Renal cortical epithelial cell (primary cell): Measurements from ENCODE around the gene ARHGAP32. TPM values are rescaled to one million over a fixed set of nuclear protein-coding genes. Genes with fewer than 3 reads are reported as not detected.

Source experiments
- DNase-seq: peaks from one replicate; pipeline ENCODE4 v3.0.0-alpha.2; 2011; ENCODE audit warnings: low read depth
- total RNA-seq: library from RNA; depleted of rRNA; stranded (reverse); fragments of >200 nt; gene quantifications from 2 replicates; pipeline ENCODE4 v1.2.3, GENCODE V29; 2014

Gene ARHGAP32
- 10.9 and 18.9 TPM in 2 replicates for total RNA-seq

DNA sequence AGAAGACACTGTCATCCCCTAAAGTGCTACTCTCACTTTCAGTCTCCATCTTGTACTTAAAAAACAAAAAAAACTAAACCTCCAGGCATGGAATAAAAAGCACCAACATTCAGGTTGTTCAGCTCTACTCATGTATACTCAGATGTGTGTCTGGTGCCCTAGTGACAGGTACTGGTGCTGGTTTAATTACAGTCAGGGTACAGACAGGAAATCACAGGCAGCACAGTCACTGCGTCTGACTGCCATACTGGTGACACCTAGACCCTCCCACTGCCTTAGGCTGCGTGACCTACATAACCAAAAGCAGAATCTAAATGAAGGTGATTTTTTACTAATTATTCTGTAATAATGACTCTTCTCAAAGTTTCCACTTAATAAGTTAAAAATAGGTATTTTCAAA, at the start of gene ARHGAP32:
Gene ARHGAP32, minus strand, starts transcription at position 176 of the 400 bp plus-strand sequence. Its CDS starts 127 bp downstream, at position 49.
- peak; percentile 70 for DNase-seq

DNA sequence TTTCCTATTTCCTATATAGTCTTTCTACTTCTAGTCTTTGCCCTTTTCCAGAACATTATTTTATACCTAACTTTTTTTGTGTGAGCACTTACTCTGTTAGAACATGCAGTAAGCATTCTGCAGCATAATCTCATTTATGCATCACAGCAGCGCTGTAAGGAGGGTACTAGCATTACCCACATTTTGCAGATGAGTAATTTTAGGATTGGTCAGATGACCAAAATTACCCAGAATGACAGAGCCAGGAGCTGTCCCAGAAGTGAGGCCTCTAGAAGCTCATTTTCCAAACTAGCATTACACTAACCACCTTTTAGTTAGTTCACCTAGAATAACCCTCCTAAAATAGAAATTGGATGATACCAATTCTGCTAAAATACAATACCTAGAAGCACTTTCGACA, 47.1 kb upstream of the ARHGAP32 start:
- DNase-seq, result no peak

DNA sequence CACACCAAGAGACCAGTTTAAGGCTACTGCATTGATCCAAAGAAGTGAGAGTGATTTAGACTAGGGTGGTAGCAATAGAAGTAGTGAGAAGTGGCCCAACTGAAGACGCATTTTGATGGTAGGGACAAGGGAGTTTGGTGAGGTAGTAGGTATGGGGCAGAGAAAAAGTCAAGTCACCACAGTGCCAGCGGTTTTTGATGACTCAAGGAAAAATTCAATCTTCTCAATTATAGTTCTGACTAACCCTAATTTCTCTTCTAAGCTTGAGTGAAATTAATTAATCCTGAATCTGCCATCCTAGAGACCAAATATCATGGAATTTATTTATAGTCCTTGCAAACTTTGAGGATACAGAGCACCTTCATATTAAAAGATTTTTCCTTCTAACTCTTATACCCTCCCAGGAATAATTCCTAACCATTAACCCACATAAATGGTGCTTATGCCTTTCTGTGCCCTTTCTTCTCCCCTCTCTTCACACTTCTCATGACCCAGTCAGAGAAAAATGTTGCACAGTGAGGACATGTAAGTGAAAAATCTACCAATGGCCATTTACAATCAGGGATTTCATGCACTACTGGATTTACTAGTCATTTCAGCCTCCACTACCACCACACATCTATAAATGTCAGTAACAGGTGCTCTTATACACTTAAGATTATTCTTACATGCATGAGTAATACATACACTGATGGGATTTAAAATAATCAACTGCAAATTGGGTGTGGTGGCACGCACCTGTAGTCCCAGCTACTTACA, 45.9 kb upstream of the ARHGAP32 start:
- DNase-seq, result peak; percentile 74

DNA sequence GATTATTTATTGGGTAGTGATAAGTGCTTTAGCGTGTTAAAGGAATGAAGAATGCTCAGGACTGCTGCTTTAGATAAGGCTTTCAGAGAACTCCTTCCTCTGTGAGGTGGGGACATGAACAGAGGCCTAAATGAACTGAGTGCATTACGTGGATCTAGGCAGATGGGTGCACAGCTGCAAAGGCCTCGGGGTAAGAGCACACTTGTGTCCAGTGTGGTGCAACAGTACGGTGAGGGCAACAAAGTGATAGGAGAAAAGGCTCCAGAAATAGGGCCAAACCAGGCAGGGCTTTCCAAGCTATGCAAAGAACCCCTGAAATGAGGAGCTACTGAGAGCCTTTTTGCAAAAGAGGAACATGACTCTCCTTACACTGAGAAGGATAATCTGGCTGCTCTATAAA, 45.3 kb upstream of the ARHGAP32 start:
- no peak for DNase-seq

DNA sequence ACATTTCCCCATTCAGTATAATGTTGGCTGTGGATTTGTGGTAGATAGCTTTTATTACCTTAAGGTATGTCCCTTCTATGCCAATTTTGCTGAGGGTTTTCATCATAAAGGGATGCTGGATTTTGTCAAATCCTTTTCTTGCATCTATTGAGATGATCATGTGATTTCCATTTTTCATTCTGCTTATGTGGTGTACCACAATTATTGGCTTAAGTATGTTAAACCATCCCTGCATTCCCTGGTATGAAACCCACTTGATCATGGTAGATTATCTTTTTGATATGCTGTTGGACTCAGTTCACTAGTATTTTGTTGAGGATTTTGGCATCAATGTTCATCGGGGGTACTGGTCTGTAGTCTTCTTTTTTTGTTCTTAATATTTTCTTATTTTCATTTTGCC, 44.7 kb upstream of the ARHGAP32 start:
- DNase-seq, result no peak

DNA sequence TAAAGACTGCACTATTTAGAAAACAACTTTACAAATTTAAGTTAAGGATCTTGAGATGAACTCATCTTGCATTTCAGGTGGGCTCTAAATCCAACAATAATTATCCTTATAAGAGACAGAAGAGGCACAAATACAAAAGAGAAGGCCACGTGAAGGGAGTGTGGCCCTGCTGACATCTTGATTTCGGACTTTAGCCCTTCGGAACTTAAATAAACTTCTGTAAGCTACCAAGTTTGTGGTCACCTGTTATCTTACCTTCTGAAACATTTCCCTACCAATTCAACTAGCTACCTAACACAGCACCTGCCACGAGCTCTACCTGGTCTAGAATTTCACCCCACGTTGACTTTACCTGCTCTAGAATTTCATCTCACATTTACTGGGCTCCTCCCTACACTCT, 42.9 kb upstream of the ARHGAP32 start:
- DNase-seq, result no peak

DNA sequence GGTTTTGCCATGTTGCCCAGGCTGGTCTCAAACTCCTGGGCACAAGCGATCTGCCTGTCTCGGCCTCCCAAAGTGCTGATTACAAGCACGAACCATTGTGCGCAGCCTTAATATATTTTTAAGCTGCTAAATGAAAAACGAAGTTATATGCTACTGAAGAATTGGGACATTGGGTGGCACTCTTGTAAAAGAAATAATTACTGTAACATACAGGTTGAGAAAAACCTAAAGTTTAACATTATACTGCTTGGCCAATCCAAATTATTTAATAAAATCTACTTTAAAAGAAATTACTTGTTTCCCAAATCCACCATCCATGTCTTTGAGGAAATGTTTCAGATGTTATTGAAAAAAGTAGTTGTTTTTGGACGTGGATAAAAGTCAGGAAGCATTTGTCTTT, 37.9 kb upstream of the ARHGAP32 start:
- DNase-seq, result peak; percentile 15

DNA sequence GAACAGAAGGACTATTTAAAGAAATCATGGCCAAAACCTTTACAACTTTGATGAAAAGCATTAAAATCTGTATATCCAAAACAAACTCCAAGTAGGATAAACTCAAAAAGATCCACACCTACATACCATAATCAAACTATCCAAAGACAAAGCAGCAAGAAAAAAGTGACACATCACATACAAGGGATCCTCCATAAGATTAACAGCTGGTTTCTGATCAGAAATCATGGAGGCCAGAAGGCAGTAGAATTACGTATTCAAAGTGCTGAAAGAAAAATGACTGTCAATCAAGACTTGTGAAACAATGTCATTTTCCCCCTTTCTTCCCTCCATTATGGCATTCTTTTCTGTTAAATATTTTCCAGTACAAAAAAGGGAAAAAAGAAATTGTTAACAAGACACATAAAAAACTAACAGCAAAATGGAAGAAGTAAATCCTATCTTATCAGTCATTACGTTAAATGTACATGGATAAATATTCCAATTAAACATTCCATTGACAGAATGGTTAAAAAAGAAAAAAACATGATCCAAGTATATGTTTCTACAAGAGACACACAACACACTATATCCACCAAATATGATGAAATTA, 34.2 kb upstream of the ARHGAP32 start:
- DNase-seq, result no peak

DNA sequence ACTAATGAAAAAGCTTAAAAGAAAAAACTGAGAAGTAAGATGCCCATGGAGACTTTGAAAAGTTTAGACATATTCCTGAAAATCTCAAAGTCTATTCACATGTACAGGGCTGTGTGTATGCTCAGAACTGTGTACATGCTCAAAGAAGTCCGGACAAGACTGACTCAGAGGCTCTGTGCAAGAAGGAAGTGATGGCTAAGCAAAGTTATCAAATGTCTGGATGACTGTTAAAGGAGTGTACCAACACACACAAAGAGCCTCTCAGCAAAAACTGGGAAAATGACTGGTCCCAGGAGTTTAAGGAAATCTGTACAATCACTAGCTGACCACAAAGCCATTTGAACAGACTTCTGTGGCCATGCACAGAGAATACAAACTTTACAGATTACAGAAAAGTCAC, 33.1 kb upstream of the ARHGAP32 start:
- DNase-seq, result peak; percentile 26

DNA sequence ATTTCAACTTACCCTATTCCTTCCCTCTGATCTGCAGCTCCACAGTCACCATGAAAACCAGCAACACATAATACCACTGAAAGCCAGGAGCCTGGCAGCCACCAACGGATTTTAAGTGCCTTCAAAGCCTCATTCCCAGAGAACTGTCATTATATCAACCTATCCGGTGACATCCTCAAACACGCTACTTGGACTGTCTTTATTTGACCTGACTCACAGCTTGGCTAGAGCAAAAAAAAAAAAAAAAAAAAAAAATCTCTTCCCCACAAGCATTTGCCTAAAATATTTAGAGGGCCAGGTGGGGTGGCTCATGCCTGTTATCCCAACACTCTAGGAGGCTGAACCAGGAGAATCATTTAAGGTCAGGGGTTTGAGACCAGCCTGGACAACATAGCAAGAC, 32.4 kb upstream of the ARHGAP32 start:
- no peak for DNase-seq

DNA sequence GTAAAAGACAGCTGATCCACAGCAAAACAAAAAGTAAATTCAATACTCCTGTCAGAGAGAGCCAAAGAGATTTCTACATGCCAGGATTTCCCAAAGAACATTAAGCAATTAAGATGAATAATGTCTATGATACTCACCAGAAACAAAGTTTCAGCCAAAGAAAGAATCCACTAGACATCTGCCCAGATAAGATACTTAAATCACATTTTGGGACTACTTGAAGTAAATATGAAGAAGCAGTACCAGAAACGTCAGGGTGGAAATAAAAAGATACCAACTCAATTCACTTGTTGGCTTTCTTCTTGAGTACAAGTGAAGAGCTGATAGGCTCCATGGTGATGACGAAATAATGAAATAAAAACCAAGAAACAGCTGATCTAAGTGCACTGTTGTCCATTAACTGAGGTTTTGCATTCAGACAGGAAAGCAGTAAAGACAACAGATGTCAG, 31.6 kb upstream of the ARHGAP32 start:
- DNase-seq, result peak; percentile 34

DNA sequence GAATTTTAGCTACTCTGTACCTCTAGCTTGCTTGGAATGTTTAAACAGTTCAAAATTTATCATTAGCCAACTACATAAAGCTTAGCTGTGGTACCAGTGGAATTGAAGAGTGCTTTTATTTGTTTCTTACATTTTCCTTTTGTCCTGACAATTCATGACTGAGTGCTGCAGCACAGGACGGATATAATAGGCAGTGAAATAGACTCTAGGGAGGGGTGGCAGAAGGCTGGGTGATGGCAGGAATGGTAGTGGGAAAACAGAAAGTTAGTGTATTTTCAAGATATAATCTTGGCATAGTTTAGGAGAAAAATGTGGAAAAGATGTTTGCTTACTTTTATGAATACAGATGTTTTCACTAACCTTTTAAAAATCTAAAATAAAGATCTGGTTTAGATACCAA, 31.1 kb upstream of the ARHGAP32 start:
- no peak for DNase-seq

DNA sequence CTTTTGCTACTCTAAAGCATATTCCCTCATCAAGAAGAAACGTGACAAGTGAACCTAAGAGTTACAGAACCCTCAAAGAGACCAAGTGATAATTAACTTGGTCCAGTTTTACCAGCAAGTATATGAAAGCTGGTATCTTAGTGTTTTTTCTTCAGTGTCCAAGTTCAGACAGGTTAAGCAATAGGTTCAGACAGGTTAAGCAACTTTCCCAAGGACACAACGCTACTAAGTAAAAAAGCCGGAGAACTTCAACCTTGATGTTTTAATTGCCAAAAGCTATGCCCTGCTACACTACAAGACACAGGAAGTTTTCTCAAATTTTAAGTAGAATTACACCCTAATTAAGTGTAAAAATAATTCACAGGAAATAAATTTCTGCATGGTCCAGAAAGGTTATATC, 30.0 kb upstream of the ARHGAP32 start:
- no peak for DNase-seq

DNA sequence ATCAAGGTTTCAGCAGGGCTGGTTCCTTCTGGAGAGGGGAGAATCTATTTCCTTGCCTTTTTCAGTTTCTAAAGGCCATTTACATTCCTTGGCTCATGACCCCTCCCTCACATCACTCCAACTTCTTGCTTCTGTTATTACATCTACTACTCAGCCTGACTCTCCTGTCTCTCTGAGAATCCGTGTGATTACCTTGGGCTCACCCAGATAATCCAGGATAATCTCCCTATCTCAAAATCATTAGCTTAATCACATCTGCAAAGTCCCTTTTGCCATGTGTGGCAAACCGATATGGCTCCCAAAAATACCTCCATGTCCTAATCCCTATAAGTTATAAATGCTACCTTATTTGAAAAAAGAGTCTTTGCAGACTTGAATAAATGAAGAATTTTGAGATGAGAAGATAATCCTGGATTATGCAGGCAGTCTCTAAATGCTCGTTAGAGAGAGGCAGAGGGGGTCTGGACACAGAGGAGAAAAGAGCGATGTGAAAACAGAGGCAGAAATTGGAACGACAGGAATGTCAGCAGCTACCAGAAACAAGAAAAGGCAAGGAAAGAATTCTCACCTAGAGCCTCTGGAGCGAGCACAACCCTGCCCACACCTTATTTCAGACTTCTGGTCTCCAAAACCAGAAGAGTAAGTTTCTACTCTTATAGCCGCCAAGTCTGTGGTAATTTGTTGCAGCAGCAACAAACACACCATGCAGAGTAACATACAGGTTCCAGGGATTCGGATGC, 23.6 kb upstream of the ARHGAP32 start:
- no peak for DNase-seq

DNA sequence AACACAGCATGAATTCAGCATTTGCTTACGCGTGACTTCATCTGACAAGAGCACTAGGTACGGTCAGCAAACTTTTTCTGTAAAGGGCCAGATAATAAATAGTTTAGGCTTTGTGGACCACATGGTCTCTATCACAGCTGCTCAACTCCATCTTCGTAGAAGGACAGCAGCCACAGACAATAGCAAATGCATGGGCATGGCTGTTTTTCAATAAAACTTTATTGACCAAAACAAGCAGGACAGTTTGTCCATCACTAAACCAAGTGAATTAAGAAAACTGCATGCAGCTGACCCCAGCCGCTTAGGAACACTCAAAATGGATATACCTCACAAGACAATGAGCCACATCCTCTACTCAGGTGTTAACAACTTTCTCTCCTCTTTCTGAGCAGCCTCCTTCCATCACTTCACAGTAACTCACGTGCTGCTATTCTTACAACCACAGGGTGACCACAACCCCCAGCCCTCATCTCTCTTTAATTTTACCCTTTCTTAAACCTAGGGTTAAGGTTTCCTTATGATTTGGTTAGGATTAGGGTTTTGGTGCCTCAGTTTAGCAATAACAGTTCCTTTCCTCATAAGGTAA, 22.7 kb upstream of the ARHGAP32 start:
- DNase-seq, result no peak

DNA sequence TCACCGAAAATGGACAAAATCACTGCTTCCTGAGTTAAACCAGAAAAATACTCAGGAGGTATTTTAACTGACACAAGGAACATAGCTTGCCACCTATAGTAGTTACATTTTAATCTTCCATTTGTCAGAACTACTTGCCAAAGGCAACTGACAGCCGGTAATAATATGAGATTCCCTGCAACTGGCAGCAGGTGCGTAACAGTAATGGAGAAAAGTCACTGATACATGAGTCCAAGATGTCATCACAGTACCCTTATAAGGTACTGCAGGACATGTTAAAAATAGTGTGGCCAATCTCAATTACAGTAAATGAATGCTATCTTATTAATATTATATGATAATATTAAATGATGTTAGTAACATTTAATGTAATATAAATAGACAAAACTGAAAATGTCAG, 21.1 kb upstream of the ARHGAP32 start:
- no peak for DNase-seq

DNA sequence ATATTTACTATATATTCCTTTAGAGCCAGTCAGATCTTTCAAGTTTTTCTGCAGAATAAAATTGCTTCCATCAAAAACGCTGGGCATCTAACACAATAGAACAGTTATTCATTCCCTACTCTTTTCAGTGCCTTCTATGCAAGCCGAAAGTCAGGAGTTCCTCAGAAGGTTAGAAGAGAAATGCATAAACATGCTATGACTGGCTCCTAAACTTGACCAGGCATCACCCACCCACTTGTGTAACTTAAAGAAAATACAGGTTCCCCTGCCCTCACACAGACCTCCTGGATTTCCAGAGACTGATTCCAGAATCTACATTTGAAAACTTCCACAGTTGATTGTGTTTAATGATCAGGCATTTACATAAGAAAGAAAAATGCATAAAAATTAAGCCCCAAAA, 19.3 kb upstream of the ARHGAP32 start:
- DNase-seq, result no peak

DNA sequence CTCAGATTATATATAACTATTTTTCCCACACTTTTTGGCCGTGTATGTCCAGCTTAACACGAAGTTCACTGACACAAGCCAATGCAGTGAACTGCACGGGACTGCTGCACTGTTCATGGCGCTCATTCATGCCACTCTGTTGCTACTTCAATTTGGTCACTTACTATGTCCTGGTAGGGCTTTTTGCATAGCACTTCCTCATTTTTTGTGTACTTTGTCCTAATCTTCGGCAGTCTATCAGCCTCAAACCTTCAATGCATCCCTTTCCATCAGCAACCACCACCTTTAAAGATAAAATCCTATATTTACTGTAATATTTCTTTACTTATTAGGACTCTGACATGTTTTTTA, 18.7 kb upstream of the ARHGAP32 start:
- DNase-seq, result no peak

DNA sequence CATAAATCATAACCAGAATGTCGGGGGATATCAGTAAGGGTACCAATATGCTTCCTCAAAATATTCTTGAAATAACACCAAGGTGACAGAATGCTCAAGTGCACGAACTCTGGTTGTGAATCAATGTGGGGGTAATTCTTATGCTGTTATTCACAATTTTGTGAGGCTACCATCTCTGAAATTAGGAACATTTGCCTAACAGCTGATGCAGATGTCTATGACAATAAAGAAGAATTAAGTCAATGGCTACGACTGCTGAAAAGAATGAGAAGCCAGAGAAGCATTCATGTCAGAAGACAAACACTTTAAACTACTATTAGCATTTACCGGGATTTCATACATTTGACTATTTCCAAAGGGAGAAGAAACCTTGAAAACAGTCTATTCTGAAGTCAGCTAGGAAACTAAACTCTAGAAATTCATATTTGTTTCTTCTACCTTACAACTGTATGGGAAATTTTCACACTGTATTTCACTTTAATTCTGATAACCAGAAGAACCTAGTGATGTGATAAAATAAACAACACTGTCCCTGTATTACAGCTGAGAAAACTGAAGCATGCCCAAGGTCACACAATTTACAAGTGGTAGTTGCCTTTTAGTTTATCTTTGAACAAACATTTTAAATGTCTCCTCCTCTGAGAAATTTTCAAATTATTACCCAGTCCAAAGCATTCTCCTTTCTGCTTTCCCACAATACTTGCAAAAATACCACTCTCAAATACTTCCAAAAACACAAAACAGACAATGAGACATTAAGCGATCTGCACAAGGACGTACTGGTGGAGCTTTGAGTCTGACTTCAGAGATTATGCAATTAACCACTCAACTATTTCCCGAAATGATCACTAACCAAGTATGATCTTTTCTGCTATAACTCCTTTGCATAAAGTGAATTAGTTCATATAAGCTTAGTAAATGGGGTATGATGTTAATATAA, 18.0 kb upstream of the ARHGAP32 start:
- no peak for DNase-seq

DNA sequence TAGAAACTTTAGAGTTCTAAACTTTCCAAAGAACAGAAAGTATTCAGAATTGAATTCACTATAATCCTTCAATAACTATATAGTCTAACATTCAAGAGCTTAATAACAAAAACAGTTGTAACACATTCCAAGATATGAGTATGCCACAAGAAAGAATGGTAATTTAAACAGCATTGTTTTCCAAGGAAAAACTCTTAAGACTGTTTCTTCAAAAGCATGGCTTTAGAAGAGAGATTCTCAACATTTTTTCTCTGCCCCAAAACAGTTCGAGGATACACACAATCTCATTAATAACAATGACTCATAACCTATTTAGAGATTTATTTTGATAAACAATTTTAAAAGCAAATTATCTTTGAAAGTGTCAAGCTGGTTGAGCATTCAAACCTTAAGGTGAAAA, 16.7 kb upstream of the ARHGAP32 start:
- DNase-seq, result no peak

DNA sequence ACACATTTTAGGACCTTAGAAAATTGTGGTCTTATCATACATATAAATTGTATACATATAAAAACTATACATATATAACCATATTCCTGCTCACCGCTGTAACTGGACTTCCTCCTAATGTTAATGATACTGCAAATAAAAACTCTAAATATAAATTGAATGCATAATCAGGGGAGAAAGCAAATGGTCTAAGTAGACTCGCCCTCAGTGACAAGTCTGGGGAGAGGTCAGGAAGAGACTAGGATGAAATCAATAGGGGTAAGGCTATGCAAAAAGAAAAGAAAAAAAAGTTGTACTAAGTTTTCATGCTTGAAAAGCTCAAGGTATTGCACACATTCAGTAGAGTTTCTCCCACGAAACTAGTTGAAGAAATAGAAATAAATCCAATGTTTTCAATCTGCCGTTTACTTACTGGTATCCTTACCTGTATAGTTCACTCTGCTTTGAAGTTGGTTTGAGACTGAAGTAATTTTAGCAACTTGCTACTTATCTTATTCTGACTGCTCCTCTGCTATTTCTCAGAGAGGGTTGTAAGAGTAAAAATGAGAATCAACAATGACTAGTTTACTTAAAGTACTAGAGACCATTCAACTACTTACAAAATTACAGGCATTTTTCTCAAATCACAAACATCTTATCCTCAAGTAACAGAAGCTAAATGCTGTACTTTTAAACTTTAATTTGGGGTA, 12.2 kb upstream of the ARHGAP32 start:
- no peak for DNase-seq
